Measurements from ENCODE around the gene ZNF384. TPM values are rescaled to one million over a fixed set of nuclear protein-coding genes. Genes with fewer than 3 reads are reported as not detected.

Gene ZNF384
- total RNA-seq, 1 experiment from 2014 or later: 88.0 TPM

DNA sequence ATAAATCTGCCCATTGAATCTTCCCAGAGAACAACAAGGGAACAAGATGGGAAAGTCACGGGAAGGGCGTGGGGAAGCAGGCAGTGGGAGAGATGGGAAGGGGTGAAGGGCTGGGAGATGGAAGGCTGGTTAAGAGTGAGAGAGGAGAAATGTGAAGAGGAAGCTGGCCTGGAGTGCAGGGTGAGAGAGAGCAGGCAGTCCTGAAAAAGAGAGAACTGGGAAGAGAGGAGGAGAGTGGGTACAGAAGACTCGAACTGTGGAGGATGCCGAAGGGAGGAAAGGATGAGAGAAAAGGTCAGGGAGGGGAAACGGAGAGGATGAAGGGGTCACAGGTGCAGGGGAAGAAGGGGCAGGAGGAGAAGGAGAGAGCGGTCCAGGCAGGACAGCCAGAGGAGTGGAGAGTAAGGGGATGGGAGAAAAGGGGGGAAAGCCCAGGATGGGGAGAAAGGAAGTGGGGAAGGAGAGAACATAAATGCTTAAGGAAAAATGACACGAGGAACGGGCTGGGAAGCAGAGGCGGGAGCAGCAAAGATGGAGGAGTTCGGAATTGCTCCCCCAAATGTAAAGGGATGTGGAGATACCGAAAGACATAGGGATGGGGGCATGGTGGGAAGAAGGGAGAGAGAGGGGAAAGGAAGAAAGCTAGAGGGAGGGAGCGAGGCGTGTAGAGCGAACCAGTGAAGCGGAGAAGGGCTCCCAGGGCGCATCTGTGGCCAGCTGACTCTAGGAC lies 10.2 kb upstream of the ZNF384 start:
- Histone ChIP-seq H4K91ac (ENCODE audit: insufficient read length, low read depth, low read length) (no peak overlapping the region), H3K4me2 (ENCODE audit: insufficient read depth, insufficient read length, low read length) (peak overlapping the region; percentile 79), H3K14ac (ENCODE audit: insufficient read depth, low read length) (no peak overlapping the region), H3K79me1 (ENCODE audit: insufficient read depth, low read depth, low read length, poor library complexity, severe bottlenecking) (no peaks in the 10 kb centered on the region), H3K79me2 (ENCODE audit: insufficient read depth, low read length) (no peaks in the 10 kb centered on the region), H3K27me3 (ENCODE audit: insufficient read depth, low read length) (peaks cover 3% of the 10 kb centered on the region; the same call in 1 of the 2 replicates), H2BK15ac (ENCODE audit: low read depth, low read length) (no peak overlapping the region), H2AK5ac (ENCODE audit: insufficient read length, low read length) (no peak overlapping the region), H4K20me1 (ENCODE audit: control insufficient read depth, insufficient read depth, insufficient read length) (no peaks in the 10 kb centered on the region), H2BK5ac (ENCODE audit: insufficient read length, low read length) (no peak overlapping the region), H3K27ac (ENCODE audit: insufficient read length, low read depth, low read length) (no peak overlapping the region), H2BK120ac (ENCODE audit: low read depth, low read length, poor library complexity, severe bottlenecking) (no peak overlapping the region), H3K18ac (ENCODE audit: insufficient read length, low read depth, low read length) (no peak overlapping the region), H3T11ph (ENCODE audit: low read length) (no peak overlapping the region), H2AFZ (ENCODE audit: low read length) (no peak overlapping the region), H2BK12ac (ENCODE audit: insufficient read length, low read depth, low read length) (no peak overlapping the region), H3K23ac (ENCODE audit: insufficient read length, low read depth, low read length) (no peak overlapping the region), H3K56ac (ENCODE audit: insufficient read length, low read depth, low read length) (no peak overlapping the region), H3K23me2 (ENCODE audit: insufficient read length, low read depth, low read length, poor library complexity, severe bottlenecking) (peaks cover 17% of the 10 kb centered on the region), H3K4ac (ENCODE audit: low read depth, low read length) (no peak overlapping the region), H4K8ac (replicated peaks; ENCODE audit: insufficient read length, low read depth, low read length) (no peak overlapping the region), H3K9ac (ENCODE audit: extremely low read depth, insufficient read length, low read length) (peak overlapping the region; percentile 10), H3K9me3 (ENCODE audit: control insufficient read depth, low read depth, low read length) (no peaks in the 10 kb centered on the region), H2BK20ac (ENCODE audit: low read depth, low read length, poor library complexity, severe bottlenecking) (no peak overlapping the region), H4K5ac (ENCODE audit: insufficient read length, low read depth, low read length) (no peak overlapping the region), H3K4me1 (ENCODE audit: insufficient read depth, low read length) (peaks cover 4% of the 10 kb centered on the region)
- Mint-ChIP-seq H3K4me1 (peaks cover 23 to 27% of the 10 kb centered on the region in 2 experiments), H3K36me3 (ENCODE audit: insufficient read depth in 1 of 3, low read depth in 3 of 3) (peaks cover 2 to 16% (median 7%) of the 10 kb centered on the region in 3 experiments), H3K9me3 (peaks cover 0 to 2% of the 10 kb centered on the region in 2 experiments; a peak in 2 of 5 replicates), H3K4me3 (peak overlapping the region; percentile 74 to 92), H3K27me3 (ENCODE audit: low read depth) (peaks cover 63% of the 10 kb centered on the region), H3K27ac (peak overlapping the region in 1 of 3 experiments; percentile 15; a peak in 3 of 7 replicates)
- TF ChIP-seq, protein P1, sequence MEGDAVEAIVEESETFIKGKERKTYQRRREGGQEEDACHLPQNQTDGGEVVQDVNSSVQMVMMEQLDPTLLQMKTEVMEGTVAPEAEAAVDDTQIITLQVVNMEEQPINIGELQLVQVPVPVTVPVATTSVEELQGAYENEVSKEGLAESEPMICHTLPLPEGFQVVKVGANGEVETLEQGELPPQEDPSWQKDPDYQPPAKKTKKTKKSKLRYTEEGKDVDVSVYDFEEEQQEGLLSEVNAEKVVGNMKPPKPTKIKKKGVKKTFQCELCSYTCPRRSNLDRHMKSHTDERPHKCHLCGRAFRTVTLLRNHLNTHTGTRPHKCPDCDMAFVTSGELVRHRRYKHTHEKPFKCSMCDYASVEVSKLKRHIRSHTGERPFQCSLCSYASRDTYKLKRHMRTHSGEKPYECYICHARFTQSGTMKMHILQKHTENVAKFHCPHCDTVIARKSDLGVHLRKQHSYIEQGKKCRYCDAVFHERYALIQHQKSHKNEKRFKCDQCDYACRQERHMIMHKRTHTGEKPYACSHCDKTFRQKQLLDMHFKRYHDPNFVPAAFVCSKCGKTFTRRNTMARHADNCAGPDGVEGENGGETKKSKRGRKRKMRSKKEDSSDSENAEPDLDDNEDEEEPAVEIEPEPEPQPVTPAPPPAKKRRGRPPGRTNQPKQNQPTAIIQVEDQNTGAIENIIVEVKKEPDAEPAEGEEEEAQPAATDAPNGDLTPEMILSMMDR (conservative IDR thresholded peaks at IDR 0.05): no peak
- no peak for DNase-seq
- WGBS (ENCODE audit: extremely low coverage, insufficient read length, low lambda C conversion rate): no CpG with 5 or more reads among the region's 16 CpGs

Measured in H9 (cell line).